ENCODE results near the gene NSF.

- TF ChIP-seq, protein P1, sequence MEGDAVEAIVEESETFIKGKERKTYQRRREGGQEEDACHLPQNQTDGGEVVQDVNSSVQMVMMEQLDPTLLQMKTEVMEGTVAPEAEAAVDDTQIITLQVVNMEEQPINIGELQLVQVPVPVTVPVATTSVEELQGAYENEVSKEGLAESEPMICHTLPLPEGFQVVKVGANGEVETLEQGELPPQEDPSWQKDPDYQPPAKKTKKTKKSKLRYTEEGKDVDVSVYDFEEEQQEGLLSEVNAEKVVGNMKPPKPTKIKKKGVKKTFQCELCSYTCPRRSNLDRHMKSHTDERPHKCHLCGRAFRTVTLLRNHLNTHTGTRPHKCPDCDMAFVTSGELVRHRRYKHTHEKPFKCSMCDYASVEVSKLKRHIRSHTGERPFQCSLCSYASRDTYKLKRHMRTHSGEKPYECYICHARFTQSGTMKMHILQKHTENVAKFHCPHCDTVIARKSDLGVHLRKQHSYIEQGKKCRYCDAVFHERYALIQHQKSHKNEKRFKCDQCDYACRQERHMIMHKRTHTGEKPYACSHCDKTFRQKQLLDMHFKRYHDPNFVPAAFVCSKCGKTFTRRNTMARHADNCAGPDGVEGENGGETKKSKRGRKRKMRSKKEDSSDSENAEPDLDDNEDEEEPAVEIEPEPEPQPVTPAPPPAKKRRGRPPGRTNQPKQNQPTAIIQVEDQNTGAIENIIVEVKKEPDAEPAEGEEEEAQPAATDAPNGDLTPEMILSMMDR (IDR thresholded peaks at IDR 0.05) = no peak
- TF ChIP-seq RAD21 (conservative IDR thresholded peaks at IDR 0.05 in 1 of 2, IDR thresholded peaks at IDR 0.05 in 1 of 2) (no peak), GATA3 (IDR thresholded peaks at IDR 0.05; ENCODE audit: borderline replicate concordance) (no peak), RFX5 (IDR thresholded peaks at IDR 0.05) (no peak), BHLHE40 (IDR thresholded peaks at IDR 0.05; ENCODE audit: low read depth, low read length) (no peak), ZSCAN20 (CRISPR knock-in tag; IDR thresholded peaks at IDR 0.05) (no peak), ZFP36 (IDR thresholded peaks at IDR 0.05; ENCODE audit: borderline replicate concordance, partially characterized antibody) (no peak), ELK1 (IDR thresholded peaks at IDR 0.05; ENCODE audit: low read depth, low read length) (no peak), RNF2 (IDR thresholded peaks at IDR 0.05; ENCODE audit: borderline replicate concordance, low read depth) (no peak)
These were observed 146.9 kb downstream of the NSF start for GRCh38 chr17:46737326-46737725.
